Panc1 (cell line): ENCODE data around the gene ZNF692. TPM values are rescaled to one million over a fixed set of nuclear protein-coding genes. Genes with fewer than 3 reads are reported as not detected.

Experiments used
- ATAC-seq: fragments of 200-7000 bp; cut with Tn5 transposase; 2 replicates; pipeline ENCODE4 v1.9.1; 2020; ENCODE audit warnings: mild to moderate bottlenecking, moderate library complexity
- BruUV-seq: library from RNA; stranded (reverse); fragments of 400-500 nt; replicated peaks from 2 replicates; lab custom pipeline; 2021; lab: Mats Ljungman, UMichigan
- CTCF ChIA-PET: fragments of 300-600 bp; sonication (Branson Sonifier 250); formaldehyde crosslinking; loops from one replicate; lab custom pipeline; 2022; ENCODE audit warnings: antibody characterized with exemption; lab: Charles Lee
- POLR2A ChIA-PET: fragments of 300-600 bp; sonication (Branson Sonifier 250); formaldehyde crosslinking; loops from one replicate; lab custom pipeline; 2022; ENCODE audit warnings: antibody characterized with exemption; lab: Charles Lee
- DNase-seq: peaks from one replicate; pipeline ENCODE4 v3.0.0-alpha.2; 2010; ENCODE audit warnings: low read depth, low spot score
- H3K27ac ChIP-seq: 2 replicates; pipeline ENCODE4 v1.5.1; 2011; ENCODE audit warnings: mild to moderate bottlenecking, low read length, inconsistent platforms
- H3K27me3 ChIP-seq: fragments of 200-500 bp; sonication (Bioruptor generic); 2 replicates; pipeline ENCODE4 v1.6.0; 2014; ENCODE audit warnings: low read length, inconsistent platforms; ENCODE audit not compliant: control insufficient read depth, insufficient read depth
- H3K36me3 ChIP-seq: fragments of 200-500 bp; sonication (Bioruptor generic); 2 replicates; pipeline ENCODE4 v1.5.1; 2014; ENCODE audit warnings: inconsistent platforms, mild to moderate bottlenecking, low read length, moderate library complexity; ENCODE audit not compliant: control insufficient read depth, insufficient read depth
- H3K4me1 ChIP-seq: 2 replicates; pipeline ENCODE4 v1.5.1; 2011; ENCODE audit warnings: inconsistent platforms, mild to moderate bottlenecking, low read length, moderate library complexity; ENCODE audit not compliant: control insufficient read depth, insufficient read depth
- H3K4me3 ChIP-seq, 2 experiments: 2 replicates each; pipeline ENCODE4 v1.5.1; 2011 to 2012; ENCODE audit warnings: low read depth in 2 of 2, low read length in 2 of 2, mild to moderate bottlenecking in 2 of 2, inconsistent platforms in 1 of 2, moderate library complexity in 1 of 2
- H3K9me3 ChIP-seq: fragments of 200-500 bp; sonication (Bioruptor generic); 2 replicates; pipeline ENCODE4 v1.5.1; 2014; ENCODE audit warnings: low read depth, mild to moderate bottlenecking, inconsistent platforms, low read length, moderate library complexity; ENCODE audit not compliant: control insufficient read depth, insufficient read depth
- POLR2AphosphoS5 ChIP-seq: IDR thresholded peaks from 2 replicates; pipeline ENCODE4 v1.6.1; 2012; ENCODE audit warnings: mild to moderate bottlenecking, low read depth, low read length, moderate library complexity
- SIN3A ChIP-seq: IDR thresholded peaks from 2 replicates; pipeline ENCODE4 v1.6.1; 2012; ENCODE audit warnings: low read depth, mild to moderate bottlenecking, low read length, moderate library complexity, borderline replicate concordance; ENCODE audit not compliant: insufficient read depth
- TCF7L2 ChIP-seq: IDR thresholded peaks from 2 replicates; pipeline ENCODE4 v1.6.1; 2011; ENCODE audit warnings: mild to moderate bottlenecking, low read depth, low read length, inconsistent platforms
- in situ Hi-C: cut with HindIII; loops from 2 replicates; pipeline ENCODE4 v1.10.0; 2016; ENCODE audit warnings: low sequenced_read_pairs, low pct_unique_long_range_greater_than_20kb
- intact Hi-C: fragments of 100-400 bp; cut with micrococcal nuclease; formaldehyde crosslinking; loops from one replicate; pipeline ENCODE4 v1.10.0; 2022; ENCODE audit not compliant: unreplicated experiment
- total RNA-seq: library from RNA; stranded (reverse); gene quantifications from one replicate; pipeline ENCODE4 v1.2.1, GENCODE V29; 2021; ENCODE audit not compliant: unreplicated experiment
- TF ChIP-seq, protein P1 (sequence below), 2 experiments: IDR thresholded peaks; 2 replicates each; pipeline ENCODE4 v1.6.1; 2011 to 2012; ENCODE audit warnings: low read depth in 2 of 2, control low read depth in 1 of 2, low read length in 1 of 2, mild to moderate bottlenecking in 1 of 2, moderate library complexity in 1 of 2; ENCODE audit not compliant: insufficient read depth in 1 of 2
- TF ChIP-seq, protein P2 (sequence below): fragments of 450-650 bp; IDR thresholded peaks from 2 replicates; pipeline ENCODE4 v1.5.1; 2017; ENCODE audit warnings: mild to moderate bottlenecking

The ZNF692 gene
- total RNA-seq, 1 experiment from 2014 or later: 62.3 TPM

DNA sequence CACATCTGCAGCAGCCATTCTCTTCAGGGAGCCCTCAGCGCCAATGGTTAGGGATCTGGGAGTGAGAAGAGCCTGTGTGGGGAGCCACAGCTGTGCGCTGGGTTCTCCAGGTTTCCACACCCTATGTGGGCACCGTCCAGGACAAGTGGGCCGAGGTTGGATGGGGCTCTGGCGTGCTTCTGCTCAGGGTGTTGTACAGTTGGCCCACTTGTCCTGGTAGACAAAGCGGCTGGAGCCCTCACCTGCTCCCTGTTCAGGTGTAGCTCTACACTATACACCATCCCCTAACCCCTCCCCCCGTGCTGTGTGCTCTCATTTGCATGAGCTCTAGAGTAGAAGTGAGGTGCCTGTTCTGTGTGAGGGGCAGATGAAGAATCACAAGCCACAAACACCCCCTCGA, 45.3 kb downstream of the ZNF692 start:
- CTCF ChIA-PET: no interaction called here
- Histone ChIP-seq H3K27me3 (no peaks in the 10 kb centered on the region), H3K36me3 (0 out of 2 replicates have a peak, but pooled peaks cover 3% of the 10 kb centered on the region), H3K9me3 (no peaks in the 10 kb centered on the region), H3K4me3 (no peak overlapping the region), H3K4me1 (no peaks in the 10 kb centered on the region), H3K27ac (no peak overlapping the region)
- no TSS peak for BruUV-seq
- TF ChIP-seq, protein P1, sequence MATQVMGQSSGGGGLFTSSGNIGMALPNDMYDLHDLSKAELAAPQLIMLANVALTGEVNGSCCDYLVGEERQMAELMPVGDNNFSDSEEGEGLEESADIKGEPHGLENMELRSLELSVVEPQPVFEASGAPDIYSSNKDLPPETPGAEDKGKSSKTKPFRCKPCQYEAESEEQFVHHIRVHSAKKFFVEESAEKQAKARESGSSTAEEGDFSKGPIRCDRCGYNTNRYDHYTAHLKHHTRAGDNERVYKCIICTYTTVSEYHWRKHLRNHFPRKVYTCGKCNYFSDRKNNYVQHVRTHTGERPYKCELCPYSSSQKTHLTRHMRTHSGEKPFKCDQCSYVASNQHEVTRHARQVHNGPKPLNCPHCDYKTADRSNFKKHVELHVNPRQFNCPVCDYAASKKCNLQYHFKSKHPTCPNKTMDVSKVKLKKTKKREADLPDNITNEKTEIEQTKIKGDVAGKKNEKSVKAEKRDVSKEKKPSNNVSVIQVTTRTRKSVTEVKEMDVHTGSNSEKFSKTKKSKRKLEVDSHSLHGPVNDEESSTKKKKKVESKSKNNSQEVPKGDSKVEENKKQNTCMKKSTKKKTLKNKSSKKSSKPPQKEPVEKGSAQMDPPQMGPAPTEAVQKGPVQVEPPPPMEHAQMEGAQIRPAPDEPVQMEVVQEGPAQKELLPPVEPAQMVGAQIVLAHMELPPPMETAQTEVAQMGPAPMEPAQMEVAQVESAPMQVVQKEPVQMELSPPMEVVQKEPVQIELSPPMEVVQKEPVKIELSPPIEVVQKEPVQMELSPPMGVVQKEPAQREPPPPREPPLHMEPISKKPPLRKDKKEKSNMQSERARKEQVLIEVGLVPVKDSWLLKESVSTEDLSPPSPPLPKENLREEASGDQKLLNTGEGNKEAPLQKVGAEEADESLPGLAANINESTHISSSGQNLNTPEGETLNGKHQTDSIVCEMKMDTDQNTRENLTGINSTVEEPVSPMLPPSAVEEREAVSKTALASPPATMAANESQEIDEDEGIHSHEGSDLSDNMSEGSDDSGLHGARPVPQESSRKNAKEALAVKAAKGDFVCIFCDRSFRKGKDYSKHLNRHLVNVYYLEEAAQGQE (IDR thresholded peaks at IDR 0.05; ENCODE audit: insufficient read depth in 1 of 2, low read depth in 2 of 2, low read length in 1 of 2): no peak
- TF ChIP-seq POLR2AphosphoS5 (no peak), TCF7L2 (no peak), SIN3A (no peak)
- TF ChIP-seq, protein P2, sequence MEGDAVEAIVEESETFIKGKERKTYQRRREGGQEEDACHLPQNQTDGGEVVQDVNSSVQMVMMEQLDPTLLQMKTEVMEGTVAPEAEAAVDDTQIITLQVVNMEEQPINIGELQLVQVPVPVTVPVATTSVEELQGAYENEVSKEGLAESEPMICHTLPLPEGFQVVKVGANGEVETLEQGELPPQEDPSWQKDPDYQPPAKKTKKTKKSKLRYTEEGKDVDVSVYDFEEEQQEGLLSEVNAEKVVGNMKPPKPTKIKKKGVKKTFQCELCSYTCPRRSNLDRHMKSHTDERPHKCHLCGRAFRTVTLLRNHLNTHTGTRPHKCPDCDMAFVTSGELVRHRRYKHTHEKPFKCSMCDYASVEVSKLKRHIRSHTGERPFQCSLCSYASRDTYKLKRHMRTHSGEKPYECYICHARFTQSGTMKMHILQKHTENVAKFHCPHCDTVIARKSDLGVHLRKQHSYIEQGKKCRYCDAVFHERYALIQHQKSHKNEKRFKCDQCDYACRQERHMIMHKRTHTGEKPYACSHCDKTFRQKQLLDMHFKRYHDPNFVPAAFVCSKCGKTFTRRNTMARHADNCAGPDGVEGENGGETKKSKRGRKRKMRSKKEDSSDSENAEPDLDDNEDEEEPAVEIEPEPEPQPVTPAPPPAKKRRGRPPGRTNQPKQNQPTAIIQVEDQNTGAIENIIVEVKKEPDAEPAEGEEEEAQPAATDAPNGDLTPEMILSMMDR: no peak
- POLR2A ChIA-PET: no interaction called here
- in situ Hi-C loops (no loop called here), intact Hi-C loops (no loop called here)
- no peak for ATAC-seq
- no peak for DNase-seq

DNA sequence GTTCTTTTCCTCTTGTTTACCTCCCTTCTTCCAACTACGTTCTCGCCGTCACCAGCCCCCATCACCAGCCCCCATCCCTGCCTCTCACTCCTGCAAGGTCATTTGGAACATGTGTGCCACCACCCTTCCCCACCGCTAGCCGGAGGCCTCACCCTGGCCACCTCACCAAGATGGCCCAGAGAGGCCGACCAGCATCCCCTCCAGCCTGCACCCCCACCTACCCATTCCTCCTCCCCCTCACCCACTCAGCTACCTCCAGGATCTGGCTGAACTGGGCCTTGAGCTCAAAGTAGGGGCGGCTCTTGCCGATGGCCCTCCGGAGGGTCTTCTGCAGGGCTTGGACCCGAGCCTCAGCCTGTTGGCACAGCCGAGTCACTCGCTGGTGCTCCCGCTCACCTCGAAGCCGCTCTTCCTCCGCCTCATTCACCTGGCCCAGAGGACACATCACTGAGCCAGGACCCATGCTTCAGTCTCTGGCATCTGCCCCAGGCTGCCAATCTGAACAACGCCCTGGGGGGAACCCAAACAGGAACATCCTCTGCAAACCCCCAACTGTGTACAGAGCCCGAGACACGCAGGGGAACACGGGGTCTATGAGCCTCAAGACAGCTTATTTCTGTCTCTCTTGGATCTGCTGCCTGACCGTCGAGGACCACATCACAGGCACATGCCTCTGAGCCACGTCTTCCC, 46.0 kb downstream of the ZNF692 start:
- Histone ChIP-seq H3K27me3 (no peaks in the 10 kb centered on the region), H3K4me1 (no peaks in the 10 kb centered on the region), H3K9me3 (no peaks in the 10 kb centered on the region), H3K36me3 (0 out of 2 replicates have a peak, but pooled peaks cover 3% of the 10 kb centered on the region), H3K4me3 (no peak overlapping the region), H3K27ac (no peak overlapping the region)
- POLR2A ChIA-PET: no interaction called here
- no peak for DNase-seq
- ATAC-seq: no peak
- TF ChIP-seq SIN3A: no peak
- TF ChIP-seq TCF7L2: no peak
- TF ChIP-seq POLR2AphosphoS5: no peak
- TF ChIP-seq, protein P1 (IDR thresholded peaks at IDR 0.05; ENCODE audit: insufficient read depth in 1 of 2, low read depth in 2 of 2, low read length in 1 of 2): no peak
- TF ChIP-seq, protein P2: no peak
- CTCF ChIA-PET: no interaction called here
- in situ Hi-C loops (no loop called here), intact Hi-C loops (no loop called here)
- BruUV-seq: no TSS peak
